GM19455 (cell line): ENCODE results near the gene NELL1.
"Not testable (repeated sequence)": the region's sequence is repeated elsewhere in the genome, so short reads cannot be mapped to it uniquely, and the experiment has no call there.

Experiments used
- ATAC-seq: cut with Tn5 transposase; IDR thresholded peaks from one replicate; pipeline ENCODE4 v1.9.1; 2021; ENCODE audit not compliant: unreplicated experiment

NELL1 gene

GRCh38 chr11:20762980-20763379, 93.6 kb downstream of the NELL1 start:
- ATAC-seq = no peak

GRCh38 chr11:20770414-20770946, 101.1 kb downstream of the NELL1 start:
- ATAC-seq = no peak

GRCh38 chr11:20771026-20771425, 101.6 kb downstream of the NELL1 start:
- no peak for ATAC-seq

GRCh38 chr11:20771681-20772080, 102.3 kb downstream of the NELL1 start:
- no peak for ATAC-seq

GRCh38 chr11:20775331-20775730, 105.9 kb downstream of the NELL1 start:
- ATAC-seq = no peak

GRCh38 chr11:20782775-20783174, 113.4 kb downstream of the NELL1 start:
- ATAC-seq = no peak

- no peak for ATAC-seq
Measured at GRCh38 chr11:20783220-20783619, 113.8 kb downstream of the NELL1 start.

- ATAC-seq = no peak
Measured at GRCh38 chr11:20790622-20791021, 121.2 kb downstream of the NELL1 start.

- no peak for ATAC-seq
Measured at GRCh38 chr11:20795005-20795404, 125.6 kb downstream of the NELL1 start.

- no peak for ATAC-seq
Measured at GRCh38 chr11:20808328-20808727, 138.9 kb downstream of the NELL1 start.

- no peak for ATAC-seq
Measured at GRCh38 chr11:20821046-20821445, 151.7 kb downstream of the NELL1 start.

- no peak for ATAC-seq
Measured at GRCh38 chr11:20821470-20821869, 152.1 kb downstream of the NELL1 start.

GRCh38 chr11:20824773-20825172, 155.4 kb downstream of the NELL1 start:
- ATAC-seq = no peak

GRCh38 chr11:20835561-20835960, 166.2 kb downstream of the NELL1 start:
- no peak for ATAC-seq

GRCh38 chr11:20839231-20839630, 169.8 kb downstream of the NELL1 start:
- no peak for ATAC-seq

GRCh38 chr11:20840341-20840740, 171.0 kb downstream of the NELL1 start:
- ATAC-seq = no peak

- no peak for ATAC-seq
Measured at GRCh38 chr11:20844216-20844615, 174.8 kb downstream of the NELL1 start.

- no peak for ATAC-seq
Measured at GRCh38 chr11:20844630-20845029, 175.2 kb downstream of the NELL1 start.

GRCh38 chr11:20854215-20854955, 185.0 kb downstream of the NELL1 start:
- no peak for ATAC-seq

- ATAC-seq = no peak
Measured at GRCh38 chr11:20861322-20861721, 191.9 kb downstream of the NELL1 start.

- ATAC-seq = not testable (repeated sequence)
Measured at GRCh38 chr11:20862263-20862662, 192.9 kb downstream of the NELL1 start.

GRCh38 chr11:20864628-20865027, 195.2 kb downstream of the NELL1 start:
- ATAC-seq = no peak

- ATAC-seq = no peak
Measured at GRCh38 chr11:20865161-20865560, 195.8 kb downstream of the NELL1 start.
